OCI-LY1 (cell line): ENCODE data around the gene GINS3.
"Not testable (repeated sequence)": the region's sequence is repeated elsewhere in the genome, so short reads cannot be mapped to it uniquely, and the experiment has no call there.

Source experiments
- H2AFZ ChIP-seq: fragments of 200-600 bp; sonication (generic), shearing (Covaris generic); 2 replicates; pipeline ENCODE4 v1.6.0; 2014; ENCODE audit warnings: antibody characterized with exemption, mild to moderate bottlenecking, low read length
- H3F3A ChIP-seq: fragments of 200-600 bp; sonication (generic), shearing (Covaris generic); 2 replicates; pipeline ENCODE4 v1.6.0; 2014; ENCODE audit warnings: mild to moderate bottlenecking, antibody characterized with exemption, low read length, moderate library complexity; ENCODE audit not compliant: insufficient read depth
- H3K27ac ChIP-seq: fragments of 200-600 bp; sonication (generic); 2 replicates; pipeline ENCODE4 v1.5.1; 2014; ENCODE audit warnings: low read length, mixed run types, mild to moderate bottlenecking, low read depth; ENCODE audit not compliant: poor library complexity, severe bottlenecking
- H3K27me3 ChIP-seq: fragments of 200-600 bp; sonication (generic); 2 replicates; pipeline ENCODE4 v1.6.0; 2014; ENCODE audit warnings: antibody characterized with exemption, mild to moderate bottlenecking, low read length, moderate library complexity; ENCODE audit not compliant: insufficient read depth
- H3K36me3 ChIP-seq: fragments of 200-600 bp; sonication (generic); 2 replicates; pipeline ENCODE4 v1.6.1; 2014; ENCODE audit warnings: mild to moderate bottlenecking, antibody characterized with exemption, low read length, moderate library complexity, mixed read lengths; ENCODE audit not compliant: insufficient read depth
- H3K4me1 ChIP-seq: fragments of 200-600 bp; sonication (generic); 2 replicates; pipeline ENCODE4 v1.5.1; 2014; ENCODE audit warnings: mild to moderate bottlenecking, low read length, moderate library complexity; ENCODE audit not compliant: insufficient read depth, severe bottlenecking
- H3K4me2 ChIP-seq: fragments of 200-600 bp; sonication (generic), shearing (Covaris generic); 2 replicates; pipeline ENCODE4 v1.6.1; 2014; ENCODE audit warnings: low read length
- H3K4me3 ChIP-seq: fragments of 200-600 bp; sonication (generic); 2 replicates; pipeline ENCODE4 v1.5.1; 2014; ENCODE audit warnings: low read length, low read depth, mild to moderate bottlenecking, mixed read lengths; ENCODE audit not compliant: poor library complexity, severe bottlenecking
- H3K79me2 ChIP-seq: fragments of 200-600 bp; shearing (Covaris generic); 2 replicates; pipeline ENCODE4 v1.6.1; 2016; ENCODE audit warnings: mixed run types, low read length, mixed read lengths; ENCODE audit not compliant: insufficient read depth
- H3K9ac ChIP-seq: fragments of 200-600 bp; sonication (generic), shearing (Covaris generic); 2 replicates; pipeline ENCODE4 v1.6.1; 2014; ENCODE audit warnings: mild to moderate bottlenecking, low read length, mixed read lengths
- H3K9me2 ChIP-seq: fragments of 200-600 bp; sonication (generic), shearing (Covaris generic); 2 replicates; pipeline ENCODE4 v1.6.1; 2014; ENCODE audit warnings: low read depth, mild to moderate bottlenecking, low read length, mixed read lengths
- H3K9me3 ChIP-seq: fragments of 200-600 bp; shearing (Covaris generic); 2 replicates; pipeline ENCODE4 v1.6.1; 2014; ENCODE audit warnings: low read length, mixed read lengths
- H4K20me1 ChIP-seq: fragments of 200-600 bp; sonication (generic), shearing (Covaris generic); 2 replicates; pipeline ENCODE4 v1.6.0; 2016; ENCODE audit warnings: mild to moderate bottlenecking, low read length; ENCODE audit not compliant: insufficient read depth
- CTCF ChIP-seq: fragments of 200-600 bp; sonication (generic), shearing (Covaris generic); IDR thresholded peaks from 2 replicates; pipeline ENCODE4 v1.5.1; 2017; ENCODE audit warnings: mild to moderate bottlenecking, antibody characterized with exemption, low read length, moderate library complexity, mixed read lengths
- EZH2 ChIP-seq: fragments of 200-600 bp; sonication (generic), shearing (Covaris generic); IDR thresholded peaks from 2 replicates; pipeline ENCODE4 v1.8.0; 2017; ENCODE audit warnings: borderline replicate concordance, mixed run types, mild to moderate bottlenecking, antibody characterized with exemption, low read length, moderate library complexity, mixed read lengths

The GINS3 gene

GRCh38 chr16:58393138-58393504 lies 850 bp downstream of the GINS3 start:
- Histone ChIP-seq H3K4me1 (peaks cover 16% of the 10 kb centered on the region), H3K9me2 (no peaks in the 10 kb centered on the region), H3K4me3 (peak overlapping the region; percentile 81), H3K9ac (peak overlapping the region; percentile 92), H3K36me3 (peaks cover 12% of the 10 kb centered on the region), H3K27ac (peak overlapping the region; percentile 64), H2AFZ (peak overlapping the region; percentile 42; the same call in 1 of the 2 replicates), H4K20me1 (no peaks in the 10 kb centered on the region), H3K9me3 (no peaks in the 10 kb centered on the region), H3K27me3 (no peaks in the 10 kb centered on the region), H3K4me2 (peak overlapping the region; percentile 81), H3F3A (no peaks in the 10 kb centered on the region; the same call in 1 of the 2 replicates), H3K79me2 (no peaks in the 10 kb centered on the region)
- no peak for TF ChIP-seq EZH2
- TF ChIP-seq CTCF: no peak

- H4K20me1 ChIP-seq, H3K27ac ChIP-seq, H3K4me3 ChIP-seq, H3K79me2 ChIP-seq, H3K9me2 ChIP-seq, H2AFZ ChIP-seq, H3F3A ChIP-seq, H3K4me2 ChIP-seq, H3K9me3 ChIP-seq, H3K9ac ChIP-seq, H3K27me3 ChIP-seq: not testable (repeated sequence)
- H3K4me1 ChIP-seq: peaks cover 13% of the 10 kb centered on the region
- H3K36me3 ChIP-seq: peaks cover 27% of the 10 kb centered on the region
Measured at GRCh38 chr16:58396897-58397296, 4.6 kb downstream of the GINS3 start.

GRCh38 chr16:58399718-58400633 lies 7.7 kb downstream of the GINS3 start:
- H3K9me2 ChIP-seq: no peaks in the 10 kb centered on the region
- H3K9ac ChIP-seq: no peak overlapping the region
- no peaks in the 10 kb centered on the region for H3F3A ChIP-seq
- TF ChIP-seq EZH2 (no peak), CTCF (no peak)
- peaks cover 30% of the 10 kb centered on the region for H3K36me3 ChIP-seq
- H3K79me2 ChIP-seq: no peaks in the 10 kb centered on the region
- H2AFZ ChIP-seq: no peak overlapping the region
- no peak overlapping the region for H3K4me2 ChIP-seq
- H3K27me3 ChIP-seq: no peaks in the 10 kb centered on the region
- H4K20me1 ChIP-seq: no peaks in the 10 kb centered on the region
- H3K9me3 ChIP-seq: no peaks in the 10 kb centered on the region
- H3K27ac ChIP-seq: no peak overlapping the region
- H3K4me1 ChIP-seq: no peaks in the 10 kb centered on the region
- no peak overlapping the region for H3K4me3 ChIP-seq

- not testable (repeated sequence) for H2AFZ ChIP-seq, H3K9me3 ChIP-seq, H3K4me1 ChIP-seq, H3K79me2 ChIP-seq, H3K4me2 ChIP-seq, H3K27ac ChIP-seq, H4K20me1 ChIP-seq, H3K9me2 ChIP-seq, H3K27me3 ChIP-seq, H3K9ac ChIP-seq, H3K4me3 ChIP-seq, H3F3A ChIP-seq
- H3K36me3 ChIP-seq: peaks cover 30% of the 10 kb centered on the region
Measured at GRCh38 chr16:58401305-58401704, 9.0 kb downstream of the GINS3 start.
